GM18907 (cell line): ENCODE measurements around the gene ARMC3.
"Not testable (repeated sequence)": the region's sequence is repeated elsewhere in the genome, so short reads cannot be mapped to it uniquely, and the experiment has no call there.

Experiments used
- ATAC-seq: cut with Tn5 transposase; IDR thresholded peaks from one replicate; pipeline ENCODE4 v1.9.1; 2021; ENCODE audit warnings: mild to moderate bottlenecking, moderate library complexity; ENCODE audit not compliant: unreplicated experiment

ARMC3 gene

GRCh38 chr10:23069019-23069815, 141.4 kb downstream of the ARMC3 start:
- no peak for ATAC-seq

- not testable (repeated sequence) for ATAC-seq
These were observed 142.4 kb downstream of the ARMC3 start for GRCh38 chr10:23070092-23070912.

- ATAC-seq = no peak
These were observed 143.0 kb downstream of the ARMC3 start for GRCh38 chr10:23070913-23071218.

- not testable (repeated sequence) for ATAC-seq
These were observed 144.7 kb downstream of the ARMC3 start for GRCh38 chr10:23072593-23072992.

GRCh38 chr10:23073527-23073926, 145.7 kb downstream of the ARMC3 start:
- no peak for ATAC-seq

GRCh38 chr10:23075672-23076071, 147.8 kb downstream of the ARMC3 start:
- no peak for ATAC-seq

- ATAC-seq = no peak
These were observed 150.3 kb downstream of the ARMC3 start for GRCh38 chr10:23078114-23078513.

- no peak for ATAC-seq
These were observed 151.8 kb downstream of the ARMC3 start for GRCh38 chr10:23079700-23080099.

- ATAC-seq = no peak
These were observed 152.4 kb downstream of the ARMC3 start for GRCh38 chr10:23080262-23080661.

GRCh38 chr10:23081221-23081750, 153.4 kb downstream of the ARMC3 start:
- no peak for ATAC-seq

- no peak for ATAC-seq
These were observed 154.0 kb downstream of the ARMC3 start for GRCh38 chr10:23081891-23082290.
